Parathyroid adenoma (tissue), 2 donors: ENCODE measurements around the gene CCDC137.

ENCODE experiments used
- H2AFZ ChIP-seq: fragments of 300-600 bp; sonication (generic); one replicate; pipeline ENCODE4 v1.7.0; 2017; ENCODE audit warnings: antibody characterized with exemption, mild to moderate bottlenecking
- H3K27ac ChIP-seq: fragments of 300-600 bp; sonication (generic); one replicate; pipeline ENCODE4 v1.7.0; 2017
- H3K27me3 ChIP-seq: fragments of 300-600 bp; sonication (generic); one replicate; pipeline ENCODE4 v1.7.0; 2017; ENCODE audit warnings: low read length; ENCODE audit not compliant: control insufficient read depth, insufficient read depth
- H3K36me3 ChIP-seq: fragments of 300-600 bp; sonication (generic); one replicate; pipeline ENCODE4 v1.7.0; 2017; ENCODE audit warnings: low read length; ENCODE audit not compliant: control insufficient read depth, insufficient read depth
- H3K4me1 ChIP-seq: fragments of 300-600 bp; sonication (generic); one replicate; pipeline ENCODE4 v1.7.0; 2017; ENCODE audit warnings: control low read depth
- H3K4me2 ChIP-seq: fragments of 300-600 bp; sonication (generic); one replicate; pipeline ENCODE4 v1.7.0; 2017; ENCODE audit warnings: low read length
- H3K4me3 ChIP-seq: fragments of 300-600 bp; sonication (generic); one replicate; pipeline ENCODE4 v1.7.0; 2017; ENCODE audit warnings: low read depth, low read length
- H3K79me2 ChIP-seq: fragments of 300-600 bp; sonication (generic); one replicate; pipeline ENCODE4 v1.7.0; 2017; ENCODE audit warnings: control low read depth
- H3K9ac ChIP-seq: fragments of 300-600 bp; sonication (generic); one replicate; pipeline ENCODE4 v1.7.0; 2017; ENCODE audit warnings: mild to moderate bottlenecking
- H3K9me3 ChIP-seq: fragments of 300-600 bp; sonication (generic); one replicate; pipeline ENCODE4 v1.7.0; 2017; ENCODE audit warnings: low read length; ENCODE audit not compliant: control insufficient read depth
- TF ChIP-seq, protein P1 (sequence below): fragments of 300-600 bp; sonication (generic); IDR thresholded peaks from one replicate; pipeline ENCODE4 v1.7.0; 2017; ENCODE audit warnings: antibody characterized with exemption, mild to moderate bottlenecking
- donor health status: primary hyperparathyroidism.

The CCDC137 gene

GRCh38 chr17:81667754-81668153, 1.2 kb downstream of the CCDC137 start:
- Histone ChIP-seq H3K79me2 (peaks cover 11% of the 10 kb centered on the region), H2AFZ (no peak overlapping the region), H3K4me1 (peaks cover 6% of the 10 kb centered on the region), H3K9me3 (no peaks in the 10 kb centered on the region), H3K27ac (no peak overlapping the region), H3K4me2 (no peak overlapping the region), H3K9ac (no peak overlapping the region), H3K27me3 (no peaks in the 10 kb centered on the region), H3K4me3 (no peak overlapping the region), H3K36me3 (no peaks in the 10 kb centered on the region)
- TF ChIP-seq, protein P1, sequence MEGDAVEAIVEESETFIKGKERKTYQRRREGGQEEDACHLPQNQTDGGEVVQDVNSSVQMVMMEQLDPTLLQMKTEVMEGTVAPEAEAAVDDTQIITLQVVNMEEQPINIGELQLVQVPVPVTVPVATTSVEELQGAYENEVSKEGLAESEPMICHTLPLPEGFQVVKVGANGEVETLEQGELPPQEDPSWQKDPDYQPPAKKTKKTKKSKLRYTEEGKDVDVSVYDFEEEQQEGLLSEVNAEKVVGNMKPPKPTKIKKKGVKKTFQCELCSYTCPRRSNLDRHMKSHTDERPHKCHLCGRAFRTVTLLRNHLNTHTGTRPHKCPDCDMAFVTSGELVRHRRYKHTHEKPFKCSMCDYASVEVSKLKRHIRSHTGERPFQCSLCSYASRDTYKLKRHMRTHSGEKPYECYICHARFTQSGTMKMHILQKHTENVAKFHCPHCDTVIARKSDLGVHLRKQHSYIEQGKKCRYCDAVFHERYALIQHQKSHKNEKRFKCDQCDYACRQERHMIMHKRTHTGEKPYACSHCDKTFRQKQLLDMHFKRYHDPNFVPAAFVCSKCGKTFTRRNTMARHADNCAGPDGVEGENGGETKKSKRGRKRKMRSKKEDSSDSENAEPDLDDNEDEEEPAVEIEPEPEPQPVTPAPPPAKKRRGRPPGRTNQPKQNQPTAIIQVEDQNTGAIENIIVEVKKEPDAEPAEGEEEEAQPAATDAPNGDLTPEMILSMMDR = no peak

DNA sequence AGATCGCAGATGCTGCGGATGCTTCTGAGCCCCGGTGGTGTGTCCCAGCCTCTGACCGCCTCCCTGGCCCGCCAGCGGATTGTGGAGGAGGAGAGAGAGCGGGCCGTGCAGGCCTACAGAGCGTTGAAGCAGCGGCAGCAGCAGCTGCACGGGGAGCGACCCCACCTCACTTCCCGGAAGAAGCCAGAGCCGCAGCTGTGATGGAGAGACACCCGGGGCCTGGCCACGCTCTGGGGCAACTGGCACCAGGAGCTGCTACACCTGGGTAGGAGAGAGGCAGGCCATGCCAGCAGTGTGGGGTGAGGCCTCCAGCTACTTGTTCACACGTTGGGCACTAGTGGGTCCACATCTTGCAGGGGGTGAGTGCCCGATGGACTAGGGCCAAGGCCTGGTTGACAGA, 6.0 kb downstream of the CCDC137 start:
- Histone ChIP-seq H3K4me2 (no peak overlapping the region), H3K4me1 (no peaks in the 10 kb centered on the region), H2AFZ (no peak overlapping the region), H3K4me3 (no peak overlapping the region), H3K27ac (no peak overlapping the region), H3K79me2 (peaks cover 12% of the 10 kb centered on the region), H3K36me3 (no peaks in the 10 kb centered on the region), H3K9ac (no peak overlapping the region), H3K9me3 (no peaks in the 10 kb centered on the region), H3K27me3 (no peaks in the 10 kb centered on the region)
- TF ChIP-seq, protein P1 = no peak

DNA sequence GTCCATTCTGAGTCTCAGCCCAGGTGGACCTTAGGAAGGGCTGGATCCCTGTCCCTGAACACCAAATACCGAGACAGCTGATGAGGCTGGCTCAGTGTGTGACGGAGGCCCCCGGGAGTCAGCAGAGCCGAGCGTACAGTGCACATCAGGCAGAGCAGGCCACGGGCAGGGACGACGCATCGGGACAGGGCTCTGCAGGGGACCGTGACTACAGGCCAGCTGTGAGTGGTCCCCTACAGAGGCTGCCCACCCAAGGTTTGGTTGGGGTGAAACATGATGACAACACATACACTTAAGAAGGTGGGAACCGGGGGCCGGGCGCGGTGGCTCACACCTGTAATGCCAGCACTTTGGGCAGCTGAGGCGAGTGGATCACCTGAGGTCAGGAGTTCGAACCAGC, 6.4 kb downstream of the CCDC137 start:
- TF ChIP-seq, protein P1 = no peak
- Histone ChIP-seq H3K4me1 (no peaks in the 10 kb centered on the region), H3K27ac (no peak overlapping the region), H3K36me3 (no peaks in the 10 kb centered on the region), H3K9me3 (no peaks in the 10 kb centered on the region), H3K79me2 (peaks cover 9% of the 10 kb centered on the region), H3K9ac (no peak overlapping the region), H3K4me3 (no peak overlapping the region), H3K27me3 (no peaks in the 10 kb centered on the region), H2AFZ (no peak overlapping the region), H3K4me2 (no peak overlapping the region)

- no peaks in the 10 kb centered on the region for H3K36me3 ChIP-seq
- TF ChIP-seq, protein P1 = no peak
- H3K9me3 ChIP-seq = no peaks in the 10 kb centered on the region
- no peak overlapping the region for H3K9ac ChIP-seq
- H3K4me2 ChIP-seq = no peak overlapping the region
- no peak overlapping the region for H3K4me3 ChIP-seq
- H2AFZ ChIP-seq = no peak overlapping the region
- no peaks in the 10 kb centered on the region for H3K4me1 ChIP-seq
- H3K27ac ChIP-seq = no peak overlapping the region
- H3K27me3 ChIP-seq = no peaks in the 10 kb centered on the region
- H3K79me2 ChIP-seq = peaks cover 4% of the 10 kb centered on the region
Measured at GRCh38 chr17:81673561-81674258, 7.2 kb downstream of the CCDC137 start.
